BJ (cell line): Measurements from ENCODE around the gene PRM2. TPM values are rescaled to one million over a fixed set of nuclear protein-coding genes. Genes with fewer than 3 reads are reported as not detected.

ENCODE experiments used
- CTCF ChIA-PET: fragments of 350-600 bp; formaldehyde crosslinking; extraction: SDS; loops from one replicate; lab custom pipeline; 2021; ENCODE audit warnings: antibody characterized with exemption, inconsistent platforms; lab: Yijun Ruan, JAX
- POLR2A ChIA-PET: fragments of 300-600 bp; sonication (Branson Sonifier 250); formaldehyde crosslinking; extraction: SDS; loops from one replicate; lab custom pipeline; 2021; ENCODE audit warnings: antibody characterized with exemption; lab: Charles Lee
- DNase-seq: peaks from one replicate; pipeline ENCODE4 v3.0.0-alpha.2; 2011; ENCODE audit warnings: low read depth
- H3K27me3 ChIP-seq: 2 replicates; pipeline ENCODE4 v1.6.0; 2011; ENCODE audit warnings: low read length; ENCODE audit not compliant: control insufficient read depth, insufficient read depth
- H3K36me3 ChIP-seq: 2 replicates; pipeline ENCODE4 v1.5.1; 2011; ENCODE audit warnings: low read length; ENCODE audit not compliant: control insufficient read depth, insufficient read depth
- H3K4me3 ChIP-seq: 2 replicates; pipeline ENCODE4 v1.5.1; 2011; ENCODE audit warnings: low read depth, mild to moderate bottlenecking, control low read depth, low read length
- CTCF ChIP-seq: IDR thresholded peaks from 2 replicates; pipeline ENCODE4 v1.5.1; 2011; ENCODE audit warnings: low read depth, mild to moderate bottlenecking, control low read depth, inconsistent platforms, low read length, moderate library complexity; ENCODE audit not compliant: insufficient read depth
- polyA plus RNA-seq: library from polyadenylated mRNA; depleted of rRNA; stranded (reverse); fragments of >200 nt; gene quantifications from 2 replicates; pipeline ENCODE4 v1.2.3, GENCODE V29; 2011

Gene PRM2
- polyA plus RNA-seq, 1 experiment, result not detected

DNA sequence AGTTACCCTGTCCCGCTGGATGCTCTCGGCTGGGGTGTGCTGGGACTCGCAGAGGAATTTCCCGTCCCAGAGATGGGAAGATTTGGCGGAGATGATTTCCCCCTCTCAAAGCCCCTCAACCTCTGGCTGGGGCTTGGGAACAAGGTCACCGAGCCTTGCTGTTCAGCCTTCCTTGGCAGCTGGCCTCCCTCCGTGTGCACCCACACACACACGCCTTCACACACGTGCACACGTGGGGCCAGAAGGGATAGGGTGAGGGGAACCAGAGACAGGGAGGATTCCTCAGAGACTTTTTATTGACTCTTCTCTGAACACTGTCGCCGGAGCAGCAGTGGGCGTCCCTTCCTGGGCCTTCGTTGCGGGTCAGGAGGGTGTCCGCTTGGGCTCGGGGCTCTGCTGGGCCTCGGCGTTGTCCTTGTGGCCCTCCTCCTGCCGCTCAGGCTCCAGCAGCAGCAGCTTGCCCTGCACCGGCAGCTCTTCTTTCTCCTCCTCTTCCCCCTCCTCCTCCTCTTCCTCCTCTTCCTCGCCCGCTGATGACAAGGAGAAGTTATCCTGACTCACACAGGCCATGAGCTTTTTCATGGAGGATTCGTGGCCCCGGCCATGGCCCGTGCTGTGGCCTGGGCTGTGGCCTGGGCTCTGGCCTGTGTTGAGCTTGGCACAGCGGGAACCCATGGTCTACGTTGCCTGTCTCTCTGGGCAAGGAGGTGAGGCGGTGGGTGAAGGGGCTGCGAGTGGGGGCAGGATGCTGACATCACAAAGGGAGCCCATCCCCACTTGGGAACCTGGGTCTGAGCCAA lies 3.2 kb downstream of the PRM2 start, which contains the start of gene PRM3:
Gene PRM3, minus strand, starts transcription at position 709 of the 800 bp plus-strand sequence. Its CDS starts 34 bp downstream, at position 675.
- TF ChIP-seq CTCF, result no peak
- no peak for DNase-seq
- Histone ChIP-seq H3K36me3 (no peaks in the 10 kb centered on the region), H3K27me3 (peaks cover 2% of the 10 kb centered on the region; the same call in 1 of the 2 replicates), H3K4me3 (no peak within 1 kb of the TSS)
- CTCF ChIA-PET, result interaction anchor here (1.1 to 1.8 kb wide), 3 partner anchors 10 to 310 kb away, joined by 3 to 7 read pairs (median 3); no protein-coding TSS in a partner anchor
- POLR2A ChIA-PET, result no interaction called here

GRCh38 chr16:11272484-11272883 lies 3.8 kb downstream of the PRM2 start:
- DNase-seq, result no peak
- no peak for TF ChIP-seq CTCF
- Histone ChIP-seq H3K27me3 (no peaks in the 10 kb centered on the region), H3K4me3 (no peak overlapping the region), H3K36me3 (no peaks in the 10 kb centered on the region)
- ChIA-PET POLR2A (no interaction called here), CTCF (interaction anchor here (0.9 to 1.1 kb wide), 2 partner anchors 9 to 16 kb away, joined by 3 to 5 read pairs; partner anchors contain the start of gene SOCS1)

- CTCF ChIA-PET, result interaction anchor here (0.6 to 1.7 kb wide), 3 partner anchors 15 to 27 kb away, joined by 4 to 8 read pairs (median 5); partner anchors contain the start of gene SOCS1
- POLR2A ChIA-PET, result no interaction called here
- Histone ChIP-seq H3K27me3 (no peaks in the 10 kb centered on the region), H3K36me3 (no peaks in the 10 kb centered on the region), H3K4me3 (no peak overlapping the region)
- no peak for TF ChIP-seq CTCF
- DNase-seq, result no peak
Measured at GRCh38 chr16:11271610-11272009, 4.7 kb downstream of the PRM2 start.

GRCh38 chr16:11270602-11271162 lies 5.6 kb downstream of the PRM2 start:
- H3K4me3 ChIP-seq, result no peak overlapping the region
- CTCF ChIA-PET, result interaction anchor here (0.6 to 1.7 kb wide), 2 partner anchors 14 to 28 kb away, joined by 4 to 8 read pairs; partner anchors contain the start of gene SOCS1
- no peak for TF ChIP-seq CTCF
- no peaks in the 10 kb centered on the region for H3K36me3 ChIP-seq
- no peaks in the 10 kb centered on the region for H3K27me3 ChIP-seq
- no peak for DNase-seq
- POLR2A ChIA-PET, result no interaction called here

GRCh38 chr16:11268921-11269375 lies 7.3 kb downstream of the PRM2 start, which contains the start of gene TNP2:
TNP2 (minus strand) TSS chr16:11269325; CDS start chr16:11269262, 63 bp downstream.
- POLR2A ChIA-PET, result no interaction called here
- no peak for TF ChIP-seq CTCF
- Histone ChIP-seq H3K4me3 (no peak within 1 kb of the TSS), H3K36me3 (no peaks in the 10 kb centered on the region), H3K27me3 (no peaks in the 10 kb centered on the region)
- CTCF ChIA-PET, result interaction anchor here (0.9 to 2.5 kb wide), 4 partner anchors 12 to 306 kb away, joined by 3 to 8 read pairs (median 4); partner anchors contain the start of gene SOCS1
- no peak for DNase-seq
